Neural crest cell (in vitro differentiated cells): Measurements from ENCODE around the gene TSPAN14. TPM values are rescaled to one million over a fixed set of nuclear protein-coding genes. Genes with fewer than 3 reads are reported as not detected.

Experiments used
- DNase-seq: peaks from one replicate; pipeline ENCODE4 v3.0.0; 2021; ENCODE audit warnings: low read depth, mixed read lengths, low spot score
- H3K27ac Mint-ChIP-seq: one replicate; pipeline ENCODE4 v1.8.0; 2021; ENCODE audit warnings: mild to moderate bottlenecking, mixed read lengths; ENCODE audit not compliant: unreplicated experiment
- H3K27me3 Mint-ChIP-seq: 2 replicates; pipeline ENCODE4 v1.8.0; 2021; ENCODE audit warnings: low read depth, mild to moderate bottlenecking, mixed read lengths
- H3K36me3 Mint-ChIP-seq: 2 replicates; pipeline ENCODE4 v1.8.0; 2021; ENCODE audit warnings: low read depth, mild to moderate bottlenecking, mixed read lengths
- H3K4me1 Mint-ChIP-seq: 2 replicates; pipeline ENCODE4 v1.8.0; 2021; ENCODE audit warnings: mixed read lengths
- H3K4me3 Mint-ChIP-seq: one replicate; pipeline ENCODE4 v1.8.0; 2021; ENCODE audit warnings: mild to moderate bottlenecking, mixed read lengths
- H3K9me3 Mint-ChIP-seq: 2 replicates; pipeline ENCODE4 v1.8.0; 2021; ENCODE audit warnings: mixed read lengths
- total RNA-seq: library from RNA; stranded (reverse); gene quantifications from 2 replicates; pipeline ENCODE4 v1.2.1, GENCODE V29; 2021
- TF ChIP-seq, protein P1 (sequence below): fragments of 200-600 bp; sonication (generic); conservative IDR thresholded peaks from 2 replicates; pipeline ENCODE4 v1.5.0; 2021; ENCODE audit warnings: antibody characterized with exemption, mild to moderate bottlenecking

TSPAN14 gene
- total RNA-seq, 1 donor from 2014 or later, result 140 TPM

DNA sequence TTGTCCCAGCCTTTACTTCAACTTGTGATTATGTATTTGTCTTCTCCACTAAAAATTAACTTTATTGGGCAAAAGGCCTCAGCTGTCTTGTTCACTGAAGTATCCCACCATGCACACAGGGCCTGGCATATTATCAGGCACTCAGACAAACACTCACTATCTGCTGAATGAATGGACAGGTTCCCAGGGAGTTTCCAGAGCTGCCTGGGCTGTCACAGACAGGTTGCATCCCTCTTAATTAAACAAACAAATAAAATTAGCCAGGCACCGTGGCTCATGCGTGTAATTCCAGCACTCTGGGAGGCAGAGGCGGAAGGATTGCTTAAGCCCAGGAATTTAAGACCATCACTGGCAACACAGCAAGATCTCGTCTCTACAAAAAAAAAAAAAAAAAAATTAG, 1.5 kb upstream of the TSPAN14 start:
- Mint-ChIP-seq H3K4me1 (peaks cover 26% of the 10 kb centered on the region), H3K27ac (no peak overlapping the region), H3K36me3 (no peaks in the 10 kb centered on the region), H3K4me3 (no peak overlapping the region), H3K27me3 (peaks cover 2% of the 10 kb centered on the region), H3K9me3 (no peaks in the 10 kb centered on the region)
- no peak for DNase-seq
- TF ChIP-seq, protein P1, sequence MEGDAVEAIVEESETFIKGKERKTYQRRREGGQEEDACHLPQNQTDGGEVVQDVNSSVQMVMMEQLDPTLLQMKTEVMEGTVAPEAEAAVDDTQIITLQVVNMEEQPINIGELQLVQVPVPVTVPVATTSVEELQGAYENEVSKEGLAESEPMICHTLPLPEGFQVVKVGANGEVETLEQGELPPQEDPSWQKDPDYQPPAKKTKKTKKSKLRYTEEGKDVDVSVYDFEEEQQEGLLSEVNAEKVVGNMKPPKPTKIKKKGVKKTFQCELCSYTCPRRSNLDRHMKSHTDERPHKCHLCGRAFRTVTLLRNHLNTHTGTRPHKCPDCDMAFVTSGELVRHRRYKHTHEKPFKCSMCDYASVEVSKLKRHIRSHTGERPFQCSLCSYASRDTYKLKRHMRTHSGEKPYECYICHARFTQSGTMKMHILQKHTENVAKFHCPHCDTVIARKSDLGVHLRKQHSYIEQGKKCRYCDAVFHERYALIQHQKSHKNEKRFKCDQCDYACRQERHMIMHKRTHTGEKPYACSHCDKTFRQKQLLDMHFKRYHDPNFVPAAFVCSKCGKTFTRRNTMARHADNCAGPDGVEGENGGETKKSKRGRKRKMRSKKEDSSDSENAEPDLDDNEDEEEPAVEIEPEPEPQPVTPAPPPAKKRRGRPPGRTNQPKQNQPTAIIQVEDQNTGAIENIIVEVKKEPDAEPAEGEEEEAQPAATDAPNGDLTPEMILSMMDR, result no peak

DNA sequence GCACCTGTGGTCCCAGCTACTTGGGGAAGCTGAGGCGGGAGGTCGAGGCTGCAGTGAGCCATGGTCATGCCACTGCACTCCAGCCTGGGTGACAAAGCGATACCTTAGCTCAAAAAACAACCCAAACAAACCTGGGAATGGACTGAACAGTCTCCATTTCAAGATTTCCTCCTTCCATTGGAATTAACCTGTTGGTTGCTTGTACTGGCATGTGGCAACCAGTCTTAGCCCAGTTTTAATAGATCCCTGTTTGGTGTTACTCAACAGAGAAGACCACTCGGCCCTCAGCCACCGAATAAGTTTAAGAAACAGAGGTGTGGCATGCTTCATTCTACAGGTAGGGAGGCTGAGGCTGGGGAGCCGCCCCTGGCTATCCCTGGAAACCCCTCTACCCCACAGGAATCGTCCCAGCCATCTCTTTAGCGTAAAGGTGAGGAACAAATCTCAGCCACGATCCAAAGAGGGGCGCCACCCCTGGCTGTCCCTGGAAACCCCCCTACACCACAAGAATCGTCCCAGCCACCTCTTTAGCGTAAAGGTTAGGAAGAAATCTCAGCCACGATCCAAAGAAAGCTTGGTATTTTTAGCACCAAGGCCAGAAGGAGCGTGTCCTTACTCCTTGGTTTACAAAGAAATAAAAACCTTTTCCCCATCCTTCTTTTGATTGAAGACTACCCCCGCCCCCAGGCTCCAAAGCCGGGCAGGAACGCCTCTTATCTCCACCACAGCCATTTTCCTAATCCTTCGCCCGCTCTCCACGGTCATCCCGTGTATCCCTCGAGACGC, 861 bp upstream of the TSPAN14 start:
- TF ChIP-seq, protein P1, result peak; percentile 15
- H3K27ac Mint-ChIP-seq, result peak overlapping the region; percentile 98
- no peaks in the 10 kb centered on the region for H3K36me3 Mint-ChIP-seq
- DNase-seq, result no peak
- peak overlapping the region; percentile 95 for H3K4me3 Mint-ChIP-seq
- H3K27me3 Mint-ChIP-seq, result peaks cover 2% of the 10 kb centered on the region
- peaks cover 27% of the 10 kb centered on the region for H3K4me1 Mint-ChIP-seq
- H3K9me3 Mint-ChIP-seq, result no peaks in the 10 kb centered on the region

DNA sequence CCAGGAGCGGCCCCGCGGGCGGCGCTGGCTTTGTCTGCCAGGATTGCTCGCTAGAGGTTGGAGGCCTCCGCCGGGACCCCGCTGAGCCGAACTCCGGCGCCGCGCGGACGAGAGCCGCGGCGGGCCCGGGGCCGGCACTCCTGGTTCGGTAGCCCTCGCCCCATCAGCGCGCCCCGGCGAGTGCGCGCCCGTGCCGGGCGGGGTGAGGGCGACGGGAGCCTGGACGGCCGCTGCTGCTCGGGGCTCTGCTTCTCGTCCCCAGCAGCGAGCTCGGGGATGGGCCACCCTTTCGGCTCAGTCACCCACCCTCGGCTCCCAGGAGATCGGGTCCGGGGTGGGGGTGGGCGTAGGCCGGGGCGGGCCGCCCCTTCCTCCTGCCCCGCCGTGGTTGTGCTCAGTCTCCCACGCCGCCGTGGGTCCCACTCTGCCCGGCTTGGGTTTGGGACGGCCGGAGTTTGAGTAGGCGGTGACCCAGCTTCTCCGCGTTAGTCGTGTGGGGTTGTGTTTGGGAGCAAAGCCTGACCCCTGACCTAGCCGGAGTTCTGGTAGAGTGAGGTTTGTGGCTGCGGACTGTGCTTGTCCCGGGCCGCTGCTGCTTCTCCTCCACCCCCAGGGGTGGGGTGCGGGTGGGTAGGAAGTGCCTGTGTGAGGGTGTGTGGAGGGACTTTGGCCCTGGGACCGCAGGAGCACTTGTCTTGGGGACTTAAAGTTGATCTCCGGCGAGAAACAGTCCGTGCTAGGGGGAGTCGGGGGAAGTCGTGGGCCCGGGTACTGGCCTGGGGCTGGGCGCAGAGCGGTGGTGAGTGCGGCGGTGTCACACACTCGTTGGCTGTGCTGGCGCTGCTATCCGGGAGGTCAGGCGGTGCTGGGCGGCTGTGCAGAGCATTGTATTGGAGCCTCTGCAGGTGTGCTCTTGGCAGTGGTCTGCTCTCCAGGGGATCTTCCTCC, 677 bp downstream of the TSPAN14 start:
- Mint-ChIP-seq H3K4me3 (peak overlapping the region; percentile 96), H3K4me1 (peaks cover 35% of the 10 kb centered on the region), H3K27me3 (peaks cover 2% of the 10 kb centered on the region), H3K27ac (peak overlapping the region; percentile 97), H3K36me3 (no peaks in the 10 kb centered on the region), H3K9me3 (no peaks in the 10 kb centered on the region)
- TF ChIP-seq, protein P1, result no peak
- no peak for DNase-seq

DNA sequence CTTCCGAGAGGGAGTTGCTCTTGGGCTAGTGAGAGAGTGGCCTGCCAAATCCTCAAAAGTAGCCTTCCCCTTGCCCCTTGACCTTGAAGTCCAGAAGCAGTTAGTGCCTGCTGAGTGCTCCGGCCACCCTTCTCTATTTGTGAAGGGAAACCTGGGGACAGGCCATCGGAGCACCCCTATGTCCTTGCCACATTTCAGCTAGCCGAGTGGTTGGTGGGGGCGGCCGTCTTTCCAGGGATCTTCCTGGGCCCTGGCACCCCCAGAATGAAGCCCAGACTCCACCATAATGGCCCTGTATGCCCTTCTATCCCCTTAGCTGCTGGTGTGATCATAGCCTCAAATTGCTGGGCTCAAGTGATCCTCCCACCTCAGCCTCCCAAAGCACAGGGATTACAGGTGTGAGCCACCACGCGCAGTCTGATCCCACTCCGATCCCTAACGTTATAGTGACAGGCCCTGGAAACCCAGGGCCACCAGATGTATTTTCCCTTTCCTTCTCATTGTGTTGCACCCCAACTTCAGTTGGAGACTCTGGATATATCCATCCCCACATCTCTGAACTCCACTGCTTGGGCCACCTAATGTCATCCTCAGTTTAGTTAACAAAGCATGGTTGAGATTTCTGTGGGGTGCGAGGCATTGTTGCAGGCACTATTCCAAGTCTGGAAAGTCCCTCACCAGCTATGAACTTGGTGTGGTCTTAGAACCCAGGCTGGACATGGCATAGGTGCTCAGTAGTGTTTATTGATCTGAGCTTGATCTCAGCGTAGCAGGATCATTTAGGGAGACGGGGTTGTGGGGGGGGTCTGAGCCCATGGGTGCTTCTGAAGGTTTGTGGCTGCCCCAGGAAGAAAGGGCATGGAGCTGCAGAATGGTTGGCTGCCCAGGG, 1.6 kb downstream of the TSPAN14 start:
- TF ChIP-seq, protein P1, result no peak
- Mint-ChIP-seq H3K4me3 (peak overlapping the region; percentile 96), H3K36me3 (no peaks in the 10 kb centered on the region), H3K9me3 (no peaks in the 10 kb centered on the region), H3K27me3 (peaks cover 2% of the 10 kb centered on the region), H3K27ac (peak overlapping the region; percentile 98), H3K4me1 (peaks cover 44% of the 10 kb centered on the region)
- DNase-seq, result no peak
